Stimulated activated CD4-positive, alpha-beta T cell treated with anti-CD3 and anti-CD28 coated beads, Interleukin-1b, Interleukin-23, amount 100 ng/mL, for 1 hour (primary cell): Measurements from ENCODE around the gene TMEM255B.

Source experiments
- DNase-seq, 2 donors: peaks; one replicate each; pipeline ENCODE4 v3.0.0-alpha.2; 2020; ENCODE audit warnings: low read depth in 2 of 2

Gene TMEM255B

DNA sequence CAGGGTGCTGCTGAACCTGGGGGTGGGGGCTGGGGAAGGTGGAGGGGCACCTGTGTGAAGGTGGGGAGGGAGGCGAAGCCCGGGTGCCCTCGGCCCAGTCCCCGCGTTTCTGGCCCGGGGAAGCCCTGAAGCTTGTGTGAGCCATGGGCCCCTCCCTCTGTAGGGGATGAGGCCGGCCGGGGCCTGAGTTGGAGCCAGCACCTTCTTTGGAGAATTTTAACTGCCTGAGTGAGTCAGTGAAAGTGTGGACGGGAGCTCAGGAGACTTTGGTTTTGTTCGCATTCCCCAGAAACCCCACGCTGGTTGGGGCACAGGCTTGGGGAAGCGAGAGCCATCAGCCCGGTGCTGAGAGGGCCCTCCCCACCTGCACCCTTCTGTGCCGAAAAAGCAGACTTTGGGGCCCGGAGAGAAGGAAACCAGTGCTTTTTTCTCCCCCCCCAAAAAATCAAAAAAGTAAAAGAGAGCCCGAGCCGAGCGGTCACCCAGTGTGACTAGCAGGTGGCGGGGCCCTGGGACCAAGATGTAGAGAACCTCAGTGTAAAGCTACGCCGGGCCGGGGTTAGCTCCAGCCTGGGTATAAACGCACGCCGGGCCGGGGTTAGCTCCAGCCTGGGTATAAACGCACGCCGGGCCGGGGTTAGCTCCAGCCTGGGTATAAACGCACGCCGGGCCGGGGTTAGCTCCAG lies 45.1 kb downstream of the TMEM255B start:
- DNase-seq = no peak

DNA sequence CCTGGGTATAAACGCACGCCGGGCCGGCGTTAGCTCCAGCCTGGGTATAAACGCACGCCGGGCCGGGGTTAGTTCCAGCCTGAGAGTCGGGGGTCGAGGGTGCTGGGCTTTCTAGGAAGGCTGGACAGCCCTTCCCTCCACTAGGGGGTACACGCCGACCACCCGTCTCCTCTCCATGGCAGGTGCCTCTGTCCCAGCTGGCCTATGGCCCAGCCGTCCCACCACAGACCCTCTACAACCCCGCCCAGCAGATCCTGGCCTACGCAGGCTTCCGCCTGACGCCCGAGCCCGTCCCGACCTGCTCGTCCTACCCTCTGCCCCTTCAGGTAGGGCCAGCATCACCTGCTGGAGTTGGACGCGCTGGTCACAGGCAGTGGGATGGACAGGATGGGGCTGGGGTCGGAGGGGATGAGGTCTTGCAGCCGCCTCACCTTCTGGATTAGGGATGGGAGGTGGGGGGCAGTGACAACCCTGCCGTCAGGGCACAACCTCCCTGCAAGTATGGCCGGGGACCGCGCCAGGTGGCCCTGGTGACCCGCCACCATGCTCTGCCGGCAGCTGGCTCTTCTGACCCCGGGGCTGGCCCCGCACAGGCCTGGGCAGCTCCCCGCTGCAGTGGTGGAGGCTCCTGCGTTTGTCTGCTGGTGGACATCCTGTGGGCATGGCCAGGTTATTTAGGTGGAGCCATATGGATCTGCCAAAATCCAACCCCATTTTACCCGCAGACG lies 45.8 kb downstream of the TMEM255B start:
- DNase-seq = no peak

DNA sequence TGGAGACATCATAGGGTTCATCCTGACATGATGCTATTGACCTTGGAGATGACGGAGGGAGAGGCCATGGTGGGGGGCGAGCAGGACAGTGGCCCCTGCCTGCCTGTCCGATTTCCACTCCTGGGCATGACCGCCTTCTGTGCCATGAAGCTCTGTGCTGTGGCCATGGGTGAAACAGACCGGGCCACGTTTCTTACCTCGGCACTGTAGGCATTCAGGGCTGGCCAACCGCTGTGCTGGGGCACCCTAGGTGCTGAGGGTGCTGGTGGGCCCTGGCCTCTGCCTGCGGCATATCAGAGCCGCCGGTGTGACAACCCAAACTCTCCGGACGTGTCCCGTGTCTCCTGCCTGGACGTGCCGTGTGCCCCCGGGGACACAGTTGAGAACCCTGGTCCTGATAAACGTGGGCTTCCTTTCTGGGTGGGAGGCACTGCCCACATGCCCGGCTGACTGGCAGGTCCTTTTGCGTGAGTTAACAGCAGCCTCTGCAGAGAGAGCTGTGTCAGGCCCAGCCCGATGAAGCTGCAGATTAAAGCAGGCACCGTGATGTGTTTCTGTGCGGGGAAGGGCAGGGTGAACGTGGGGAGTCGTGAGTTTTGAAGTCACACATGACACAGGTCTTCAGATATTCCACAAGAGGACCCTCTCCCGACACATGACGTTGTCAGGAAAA lies 46.5 kb downstream of the TMEM255B start:
- no peak for DNase-seq

DNA sequence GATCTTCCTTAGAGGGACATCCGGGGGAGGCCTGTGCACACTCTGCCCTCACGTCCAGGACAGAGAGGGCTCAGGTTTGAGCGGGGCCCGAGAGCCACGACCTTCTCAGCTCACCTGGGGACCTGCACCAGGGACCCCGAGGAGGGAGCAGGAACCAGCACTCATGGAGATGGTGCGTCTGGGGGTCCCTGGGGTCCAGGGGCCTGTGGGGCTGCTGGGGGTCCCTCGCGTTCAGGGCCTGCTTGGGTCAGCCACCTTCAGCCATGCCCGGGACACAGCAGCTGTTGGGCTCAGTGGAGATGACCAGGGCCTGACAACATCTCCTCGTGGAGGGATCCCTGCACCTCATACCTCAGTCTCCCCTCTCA lies 47.1 kb downstream of the TMEM255B start:
- DNase-seq = no peak

DNA sequence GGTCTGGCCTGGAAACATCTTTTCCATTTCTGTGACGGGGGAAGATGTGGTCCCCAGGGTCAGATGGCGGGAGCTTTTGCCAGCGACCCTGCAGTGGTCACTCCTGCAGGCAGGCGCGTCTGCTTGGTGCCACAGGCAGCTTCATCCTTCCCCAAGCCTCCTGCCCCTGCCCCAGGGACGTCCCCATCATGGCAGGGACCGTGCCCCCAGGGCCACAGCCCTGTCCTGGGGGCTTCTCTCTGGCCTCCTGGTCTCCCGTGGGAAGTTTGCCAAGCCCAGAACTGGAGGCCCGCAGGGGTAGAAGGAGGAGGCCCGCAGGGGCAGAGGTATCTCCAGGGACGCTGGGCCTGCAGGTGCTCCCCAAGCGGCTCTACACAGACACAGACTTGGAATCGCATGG lies 47.5 kb downstream of the TMEM255B start:
- no peak for DNase-seq

DNA sequence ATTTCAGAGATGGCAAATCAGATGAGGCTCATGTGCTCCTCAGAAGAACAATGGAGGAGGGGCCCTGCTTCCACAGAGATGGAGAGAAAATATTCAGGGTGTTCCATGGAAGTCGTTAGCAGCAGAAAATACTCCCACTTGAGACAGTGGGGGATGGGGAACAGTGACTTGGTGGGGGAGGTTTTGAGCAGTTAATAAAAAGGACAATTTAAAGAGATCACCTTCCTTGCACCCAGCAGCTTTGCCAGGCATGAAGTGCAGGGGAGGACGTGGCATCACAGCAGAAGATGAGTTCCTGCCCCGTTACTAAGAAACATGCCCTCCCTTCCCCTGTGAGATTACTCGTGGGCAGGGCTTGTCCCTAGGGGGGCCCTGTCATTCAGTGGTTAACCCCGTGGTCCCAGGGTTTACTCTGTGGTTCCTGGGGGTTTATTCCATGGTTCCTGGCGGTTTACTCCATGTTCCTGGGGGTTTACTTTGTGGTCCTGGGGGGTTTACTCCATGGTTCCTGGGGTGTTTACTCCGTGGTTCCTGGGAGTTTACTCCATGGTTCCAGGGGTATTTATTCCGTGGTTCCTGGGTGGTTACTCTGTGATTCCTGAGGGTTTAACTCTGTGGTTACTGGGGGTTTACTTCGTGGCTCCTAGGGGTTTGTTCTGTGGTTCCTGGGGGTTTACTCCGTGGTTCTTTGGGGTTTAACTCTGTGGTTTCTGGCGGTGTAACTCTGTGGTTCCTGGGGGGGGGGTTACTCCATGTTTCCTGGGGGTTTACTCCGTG lies 49.2 kb downstream of the TMEM255B start:
- no peak for DNase-seq

DNA sequence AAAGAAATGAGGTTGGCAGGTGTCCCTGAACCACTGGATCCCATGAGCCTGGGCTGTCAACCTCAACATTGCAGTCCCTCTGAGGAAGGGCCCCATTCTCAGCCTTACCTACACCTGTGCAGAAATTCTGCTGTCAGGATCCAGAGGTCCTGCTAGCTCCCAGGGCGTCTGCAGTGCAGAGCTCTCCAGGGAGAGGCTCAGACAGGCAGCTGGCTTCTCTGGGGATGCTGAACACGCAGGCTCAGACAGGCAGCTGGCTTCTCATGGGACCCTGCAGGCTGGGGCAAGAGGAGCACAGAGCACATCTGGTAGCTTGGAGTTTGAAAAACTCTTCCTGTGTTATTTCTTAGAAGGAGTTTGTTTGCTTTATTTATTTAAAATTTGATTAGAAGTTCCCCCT lies 50.9 kb downstream of the TMEM255B start:
- no peak for DNase-seq

DNA sequence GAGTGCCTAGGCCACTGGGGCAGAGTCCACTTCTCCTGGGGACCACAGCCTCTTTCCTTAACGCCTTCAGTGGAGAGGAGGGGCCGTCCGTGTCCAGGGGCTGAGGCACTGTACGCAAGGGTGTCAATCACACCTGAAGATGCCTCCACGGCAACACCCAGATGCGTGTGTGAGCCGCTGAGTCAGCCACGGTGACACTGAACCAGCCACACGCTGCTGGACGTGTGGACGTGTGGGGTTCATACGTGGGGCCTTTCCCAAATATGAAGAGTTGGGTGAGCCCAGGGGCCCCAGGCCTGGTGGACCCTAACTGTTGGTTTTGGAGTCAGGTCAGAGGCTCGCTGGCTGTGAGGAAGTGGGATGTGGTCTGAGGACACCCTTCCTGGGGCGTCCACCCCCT lies 51.6 kb downstream of the TMEM255B start:
- DNase-seq = no peak

DNA sequence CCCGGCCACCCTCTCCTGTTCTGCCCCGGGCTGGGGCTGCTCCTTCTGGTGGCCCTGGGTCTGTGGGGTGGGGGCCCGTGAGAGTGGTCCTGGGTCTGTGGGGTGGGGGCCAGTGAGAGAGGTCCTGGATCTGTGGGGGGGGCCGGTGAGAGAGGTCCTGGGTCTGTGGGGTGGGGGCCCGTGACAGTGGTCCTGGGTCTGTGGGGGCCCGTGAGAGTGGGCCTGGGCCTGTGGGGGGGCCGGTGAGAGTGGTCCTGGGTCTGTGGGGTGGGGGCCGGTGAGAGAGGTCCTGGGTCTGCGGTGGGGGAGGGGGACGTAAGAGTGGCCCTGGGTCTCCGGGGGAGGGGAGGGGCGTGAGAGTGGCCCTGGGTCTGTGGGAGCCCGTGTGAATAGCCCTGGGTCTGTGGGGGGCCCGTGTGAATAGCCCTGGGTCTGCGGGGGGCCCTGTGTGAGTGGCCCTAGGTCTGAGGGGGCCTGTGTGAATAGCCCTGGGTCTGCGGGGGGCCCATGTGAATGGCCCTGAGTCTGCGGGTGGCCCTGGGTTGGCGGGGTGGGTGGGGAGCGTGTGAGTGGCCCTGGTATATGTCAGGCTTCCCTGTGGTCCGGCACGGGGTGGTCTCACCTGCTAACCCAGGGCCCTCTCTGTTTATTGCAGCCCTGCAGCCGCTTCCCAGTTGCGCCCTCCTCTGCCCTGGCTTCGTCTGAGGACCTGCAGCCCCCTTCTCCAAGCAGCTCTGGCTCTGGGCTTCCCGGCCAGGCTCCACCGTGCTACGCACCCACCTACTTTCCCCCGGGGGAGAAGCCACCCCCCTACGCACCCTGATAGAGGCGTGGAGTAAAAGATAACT lies 52.3 kb downstream of the TMEM255B start:
- no peak for DNase-seq

DNA sequence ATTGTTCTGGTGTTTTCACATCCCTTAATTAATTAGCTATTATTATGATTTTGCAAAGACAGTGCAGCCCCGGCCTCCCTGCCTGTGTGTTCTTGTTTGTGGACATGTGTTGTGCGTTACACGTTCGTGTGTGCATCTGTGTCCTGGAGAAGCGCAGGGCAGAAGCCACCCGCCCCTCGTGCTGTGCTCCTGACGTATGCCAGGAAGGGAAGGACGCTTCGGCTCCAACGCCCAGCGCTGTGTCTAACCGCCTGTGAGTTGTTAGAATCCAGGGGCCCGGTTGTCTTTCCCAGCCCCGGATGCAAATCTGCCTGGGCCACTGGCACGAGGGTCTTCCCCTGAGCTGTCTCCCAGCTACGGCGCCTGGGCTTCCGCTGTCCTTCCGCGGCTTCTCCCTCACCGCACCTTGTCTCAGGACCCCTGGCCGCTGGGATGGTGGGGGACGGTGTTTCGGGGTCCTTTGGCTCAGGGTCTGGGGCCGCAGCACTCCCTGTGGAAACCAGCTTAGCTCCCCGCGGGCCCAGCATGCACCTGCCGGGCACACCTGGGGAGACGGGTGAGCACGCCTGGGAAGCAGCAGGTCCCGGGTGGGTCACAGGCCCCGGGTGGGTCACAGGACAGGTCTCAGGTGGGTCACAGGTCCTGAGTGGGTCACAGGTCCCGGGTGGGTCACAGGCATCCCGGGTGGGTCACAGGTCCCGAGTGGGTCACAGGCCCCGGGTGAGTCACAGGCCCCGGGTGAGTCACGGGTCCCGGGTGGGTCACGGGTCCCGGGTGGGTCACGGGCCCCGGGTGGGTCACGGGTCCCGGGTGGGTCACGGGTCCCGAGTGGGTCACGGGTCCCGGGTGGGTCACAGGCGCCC lies 53.4 kb downstream of the TMEM255B start:
- DNase-seq = no peak

DNA sequence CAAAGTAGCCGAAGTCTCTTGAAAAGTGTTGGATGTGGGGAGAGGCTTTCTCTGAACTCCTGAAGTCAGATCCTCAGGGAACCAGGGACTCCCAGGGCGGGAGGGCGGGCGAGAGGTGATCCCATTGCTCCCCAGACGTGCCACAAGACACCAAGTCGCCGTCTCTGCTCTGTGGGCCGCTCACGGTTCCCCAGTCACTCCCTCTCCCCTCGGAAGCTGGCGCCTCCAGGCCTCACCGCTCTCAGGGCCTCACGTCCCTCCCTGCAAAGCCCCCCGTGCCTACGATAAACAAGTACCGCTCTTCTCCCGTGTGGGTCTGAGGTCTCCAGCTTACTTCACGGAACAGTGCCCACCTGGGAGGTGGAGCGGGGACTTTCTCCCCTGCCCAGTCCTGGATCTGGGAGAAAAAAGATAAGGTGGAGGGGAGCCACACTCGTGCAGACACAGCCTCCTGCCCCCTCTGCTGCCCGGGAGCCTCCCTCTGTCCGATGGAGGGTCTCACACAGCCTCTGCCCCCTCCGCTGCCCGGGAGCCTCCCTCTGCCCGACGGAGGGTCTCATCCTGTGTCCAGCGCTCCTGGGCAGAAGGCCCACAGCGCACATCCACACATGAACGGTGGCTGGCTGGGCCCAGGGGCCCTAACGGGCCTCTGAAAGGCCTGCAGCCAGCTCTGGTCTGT lies 54.2 kb downstream of the TMEM255B start:
- no peak for DNase-seq

DNA sequence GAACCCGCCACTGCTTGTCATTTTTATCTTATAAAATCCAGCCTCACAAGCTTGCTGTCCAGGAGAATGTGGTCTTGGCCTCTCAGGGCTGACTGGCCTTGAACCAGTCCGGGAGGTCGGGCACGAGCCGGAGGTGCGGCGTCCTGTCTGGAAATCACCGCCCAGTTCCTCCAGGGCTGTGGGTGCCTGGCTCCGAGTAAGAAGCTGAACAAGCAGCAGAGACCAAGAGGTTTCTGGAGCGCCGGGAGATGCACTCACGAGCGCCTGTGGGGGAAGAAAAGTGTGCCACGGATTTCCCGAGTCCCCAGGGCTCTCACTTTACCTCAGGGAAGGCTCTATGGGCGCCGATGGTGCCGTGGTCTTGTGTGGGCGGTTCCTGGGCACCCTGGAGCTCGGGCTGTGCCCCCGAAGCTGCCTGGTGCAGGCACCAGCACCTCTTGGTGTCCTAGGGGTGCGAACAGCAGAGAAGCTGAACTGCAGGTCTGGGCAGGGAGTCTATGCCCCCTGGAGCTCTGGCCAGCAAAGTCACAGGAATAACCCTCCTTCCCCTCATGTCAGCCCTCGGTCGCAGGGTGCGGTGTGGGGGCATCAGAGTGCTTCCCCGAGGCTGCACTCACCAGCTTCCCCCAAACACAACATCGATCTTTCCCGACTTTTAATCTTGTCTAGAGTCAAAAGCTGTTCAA lies 54.9 kb downstream of the TMEM255B start:
- DNase-seq = no peak

DNA sequence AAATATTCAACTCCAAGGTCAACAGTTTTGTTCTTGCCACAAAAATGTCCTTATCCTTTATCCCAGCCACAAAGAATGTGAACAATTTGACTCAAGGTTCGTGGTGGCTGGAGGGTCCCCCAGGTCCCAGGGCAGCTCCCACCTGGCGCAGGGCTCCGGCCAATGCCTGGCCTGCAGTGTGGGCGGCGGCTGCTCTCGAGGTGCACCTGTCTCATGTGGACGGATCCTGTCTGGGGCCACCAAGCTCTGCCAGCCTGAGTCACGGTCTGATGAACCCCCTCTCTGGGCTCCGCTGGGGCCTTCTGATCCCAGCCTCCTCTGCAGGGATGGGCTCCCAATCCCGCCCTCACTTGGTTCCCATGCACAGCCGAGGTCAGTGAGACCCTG lies 55.4 kb downstream of the TMEM255B start:
- no peak for DNase-seq

DNA sequence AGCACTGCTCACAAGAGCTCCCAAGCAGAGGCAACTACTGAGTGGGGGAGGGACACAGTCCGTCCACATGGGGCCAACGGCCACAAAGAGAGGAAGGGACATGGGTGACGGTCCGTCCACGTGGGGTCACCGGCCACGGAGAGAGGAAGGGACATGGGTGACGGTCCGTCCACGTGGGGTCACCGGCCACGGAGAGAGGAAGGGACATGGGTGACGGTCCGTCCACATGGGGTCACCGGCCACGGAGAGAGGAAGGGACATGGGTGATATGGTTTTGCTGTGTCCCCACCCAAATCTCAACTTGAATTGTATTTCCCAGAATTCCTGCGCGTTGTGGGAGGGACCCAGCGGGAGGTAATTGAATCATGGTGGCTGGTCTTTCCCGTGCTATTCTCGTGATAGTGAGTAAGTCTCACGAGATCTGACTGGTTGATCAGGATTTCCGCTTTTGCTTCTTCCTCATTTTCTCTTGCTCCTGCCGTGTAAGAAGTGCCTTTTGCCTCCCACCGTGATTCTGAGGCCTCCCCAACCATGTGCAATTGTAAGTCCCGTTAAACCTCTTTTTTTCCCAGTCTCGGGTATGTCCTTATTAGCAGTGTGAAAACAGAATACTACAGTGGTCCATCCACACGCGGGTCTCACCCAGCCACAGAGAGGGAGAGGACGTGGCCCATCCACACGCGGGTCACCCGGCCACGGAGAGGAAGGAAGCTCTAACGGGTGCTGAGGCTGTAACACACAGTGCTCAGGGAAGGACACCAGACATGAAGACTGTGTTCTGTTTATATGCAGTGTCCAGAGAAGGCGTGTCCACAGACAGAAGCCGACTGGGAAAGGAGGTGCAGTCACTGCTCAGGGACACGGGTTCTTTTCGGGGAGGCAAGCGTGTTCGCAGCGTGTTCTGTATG lies 56.4 kb downstream of the TMEM255B start:
- DNase-seq = no peak

DNA sequence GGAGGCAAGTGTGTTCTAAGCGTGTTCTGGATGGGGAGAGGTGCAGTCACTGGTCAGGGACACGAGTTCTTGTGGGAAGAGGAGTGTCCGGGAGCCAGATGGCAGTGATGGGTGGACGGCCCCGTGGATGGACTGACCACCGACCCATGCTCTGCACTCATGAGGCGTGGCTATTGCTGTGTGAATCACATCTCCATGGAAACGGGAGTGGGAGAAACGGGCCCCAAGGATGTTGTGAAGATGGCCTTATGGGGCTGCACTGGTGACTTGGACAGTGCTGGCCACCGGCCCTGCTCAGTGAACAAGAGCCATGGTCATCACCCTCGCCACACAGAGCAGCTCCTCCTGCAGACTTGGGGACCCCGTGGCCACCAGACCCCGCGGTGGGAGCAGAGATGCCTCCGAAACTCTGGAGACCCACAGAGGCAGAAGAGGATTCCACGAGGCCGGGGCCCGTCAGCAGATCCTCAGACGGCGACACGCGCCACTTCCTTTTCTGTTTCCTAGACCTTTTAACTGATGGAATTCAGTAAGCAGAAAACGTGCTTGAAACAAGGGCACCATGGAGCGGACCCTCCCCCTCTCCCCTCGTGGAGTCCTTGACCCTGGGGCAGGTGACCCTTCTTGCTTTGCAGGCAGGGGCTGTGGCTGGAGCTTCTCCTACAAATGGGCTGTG lies 57.4 kb downstream of the TMEM255B start:
- DNase-seq = no peak

DNA sequence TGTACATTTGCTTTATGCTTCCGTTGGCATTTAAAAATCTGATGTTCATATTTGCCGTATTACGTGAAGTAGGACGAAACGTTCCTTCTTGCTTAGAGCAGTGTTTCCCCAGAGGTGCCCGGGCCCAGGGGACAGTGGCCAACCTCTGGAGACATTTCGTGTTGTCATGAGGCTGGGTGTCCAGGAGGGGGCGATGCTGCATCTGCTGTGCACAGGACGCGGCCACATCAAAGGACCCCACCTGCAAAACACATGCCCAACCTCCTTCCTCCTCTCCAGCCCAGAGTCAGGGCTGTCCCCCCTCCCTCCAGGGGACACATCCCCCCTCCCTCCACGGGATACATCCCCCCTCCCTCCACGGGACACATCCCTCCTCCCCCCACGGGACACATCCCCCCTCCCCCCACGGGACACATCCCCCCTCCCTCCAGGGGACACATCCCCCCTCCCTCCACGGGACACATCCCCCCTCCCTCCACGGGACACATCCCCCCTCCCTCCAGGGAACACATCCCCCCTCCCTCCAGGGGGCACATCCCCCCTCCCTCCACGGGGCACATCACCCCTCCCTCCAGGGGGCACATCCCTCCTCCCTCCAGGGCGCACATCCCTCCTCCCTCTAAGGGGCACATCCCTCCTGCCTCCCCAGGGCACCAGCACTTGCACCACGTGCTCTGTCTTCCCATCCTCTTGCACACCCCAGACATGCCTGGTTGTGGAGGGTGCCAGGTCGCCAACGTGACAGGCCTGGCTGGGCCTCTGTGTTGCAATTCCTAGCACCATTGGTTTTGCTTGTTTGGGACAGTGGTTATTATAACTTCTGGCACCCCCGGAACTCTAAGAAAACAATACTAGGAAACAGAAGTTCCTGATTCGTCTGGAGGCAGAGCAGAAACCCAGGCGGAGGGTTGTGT lies 58.2 kb downstream of the TMEM255B start:
- peak; percentile 73 to 76 for DNase-seq
